GM18519 (cell line): ENCODE measurements around the gene SLX1B.
"Not testable (repeated sequence)": the region's sequence is repeated elsewhere in the genome, so short reads cannot be mapped to it uniquely, and the experiment has no call there.

Source experiments
- ATAC-seq: cut with Tn5 transposase; IDR thresholded peaks from one replicate; pipeline ENCODE4 v1.9.1; 2021; ENCODE audit warnings: mild to moderate bottlenecking, moderate library complexity; ENCODE audit not compliant: unreplicated experiment, low FRiP score

Gene SLX1B

DNA sequence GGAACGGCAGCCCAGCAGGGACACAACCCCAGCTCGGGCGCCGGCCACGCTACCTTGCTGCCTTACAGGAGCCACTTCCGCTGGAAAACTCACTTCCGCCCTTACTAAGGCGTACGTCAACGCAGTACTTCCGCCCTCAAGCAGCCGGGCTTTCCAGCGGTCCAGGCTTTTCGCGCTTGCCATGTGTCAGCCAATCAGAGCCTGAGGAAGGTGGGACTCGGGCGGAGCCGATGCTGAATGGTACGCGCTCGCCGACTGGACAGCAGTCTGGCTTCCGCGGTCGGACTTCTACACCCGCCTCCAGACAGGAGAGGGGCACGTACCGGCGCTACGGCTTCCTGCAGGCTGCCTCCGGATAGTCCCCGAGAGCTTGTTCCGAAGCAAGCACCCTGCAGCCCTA is at the start of gene SLX1B, which contains the start of gene BOLA2:
Gene SLX1B, plus strand, starts transcription at position 265 of the 400 bp plus-strand sequence.
Gene BOLA2, minus strand, starts transcription at position 83 of the 400 bp plus-strand sequence. CDS start 98 bp downstream, outside the sequence.
- peak; percentile 82 for ATAC-seq

DNA sequence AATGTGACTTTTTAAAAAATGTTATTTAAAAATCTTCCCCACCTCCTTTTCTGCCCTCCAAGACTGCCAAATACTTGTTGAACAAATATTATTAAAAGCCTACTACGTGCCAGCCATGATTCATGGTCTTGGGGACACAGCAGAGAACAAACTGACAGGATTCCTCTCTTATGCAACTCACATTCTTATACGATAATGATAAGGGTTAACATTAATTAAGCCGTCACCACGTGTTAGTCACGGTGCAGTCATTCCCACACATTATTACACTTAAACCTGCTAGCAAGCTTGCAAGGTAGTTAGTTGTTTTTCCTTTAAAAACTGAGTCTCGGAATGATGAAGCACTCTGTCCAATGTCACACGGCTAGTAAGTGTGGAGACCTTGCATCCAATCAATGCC is 49.1 kb upstream of the SLX1B start:
- not testable (repeated sequence) for ATAC-seq

DNA sequence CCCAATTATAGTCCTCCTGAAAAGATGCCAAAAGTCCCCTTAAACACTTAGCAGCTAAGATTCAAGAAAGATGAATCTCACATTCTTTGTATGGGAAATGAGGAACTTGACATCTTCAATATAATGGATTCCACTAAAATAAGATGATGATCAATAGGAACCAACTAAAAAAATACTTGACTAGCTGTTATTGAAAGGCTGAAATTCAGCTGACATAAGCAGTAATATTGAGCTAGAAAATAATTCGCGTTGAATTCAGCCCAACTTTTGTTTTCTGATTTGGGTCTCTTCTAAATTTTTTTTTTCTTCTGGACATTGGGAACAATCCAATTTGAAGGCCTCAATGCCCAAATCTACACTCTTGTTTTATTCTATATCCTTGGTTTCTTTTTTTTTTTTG is 30.7 kb upstream of the SLX1B start:
- not testable (repeated sequence) for ATAC-seq

DNA sequence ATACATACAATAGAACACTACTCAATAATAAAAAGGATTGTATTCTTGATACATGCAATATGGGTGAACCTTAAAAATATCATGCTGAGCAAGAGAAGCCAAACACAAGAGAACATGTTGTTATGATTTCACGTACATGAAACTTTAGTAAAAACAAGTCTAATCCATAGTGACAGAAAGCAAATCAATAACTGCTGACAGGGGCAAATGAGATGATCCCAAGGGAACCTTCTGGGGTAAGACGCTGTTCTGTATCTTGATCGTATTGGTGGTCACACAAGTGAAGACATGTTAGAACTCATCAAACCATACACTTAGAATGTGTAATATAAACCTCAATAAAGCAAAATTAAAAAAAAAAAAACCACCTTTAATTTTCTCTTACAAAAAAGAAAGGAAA is 28.9 kb upstream of the SLX1B start:
- not testable (repeated sequence) for ATAC-seq

DNA sequence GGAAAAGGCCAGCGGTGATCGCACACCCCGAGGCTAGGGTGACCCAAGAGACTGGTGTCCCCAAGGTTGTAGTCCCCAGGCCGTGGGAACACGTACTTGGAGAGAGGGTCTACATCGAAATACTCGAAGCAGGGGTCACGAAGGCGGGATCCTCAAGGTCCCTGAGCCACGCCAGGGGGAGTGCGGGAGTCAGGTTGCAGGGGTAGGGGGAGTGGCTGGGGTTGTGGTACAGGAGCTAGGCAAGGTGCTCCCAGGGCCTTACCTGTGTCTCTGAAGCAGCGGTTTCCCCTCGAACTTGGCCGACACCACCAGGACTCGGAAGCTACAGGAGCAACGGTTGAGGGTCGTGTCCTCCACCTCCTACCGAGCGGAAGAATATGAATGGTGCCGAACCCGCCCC is 579 bp upstream of the SLX1B start:
- ATAC-seq, result not testable (repeated sequence)

DNA sequence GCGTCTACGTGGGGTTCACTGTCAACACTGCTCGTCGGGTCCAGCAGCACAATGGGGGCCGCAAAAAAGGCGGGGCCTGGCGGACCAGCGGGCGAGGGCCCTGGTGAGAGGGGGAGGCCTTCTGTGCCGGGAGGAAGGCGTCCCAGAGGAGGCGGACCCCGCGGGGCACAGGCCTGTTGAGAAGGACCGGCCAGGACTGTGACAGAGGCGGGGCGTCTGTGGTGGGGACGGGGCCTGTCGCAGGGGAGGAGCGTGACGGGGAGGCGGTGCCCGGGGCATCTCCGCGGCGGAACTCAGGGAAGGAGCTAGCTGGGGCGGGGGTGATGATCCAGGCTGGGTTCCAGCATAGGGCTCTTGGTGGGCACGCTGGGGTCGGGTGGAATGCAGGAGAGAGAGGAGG is 495 bp downstream of the SLX1B start:
- peak; percentile 31 for ATAC-seq

DNA sequence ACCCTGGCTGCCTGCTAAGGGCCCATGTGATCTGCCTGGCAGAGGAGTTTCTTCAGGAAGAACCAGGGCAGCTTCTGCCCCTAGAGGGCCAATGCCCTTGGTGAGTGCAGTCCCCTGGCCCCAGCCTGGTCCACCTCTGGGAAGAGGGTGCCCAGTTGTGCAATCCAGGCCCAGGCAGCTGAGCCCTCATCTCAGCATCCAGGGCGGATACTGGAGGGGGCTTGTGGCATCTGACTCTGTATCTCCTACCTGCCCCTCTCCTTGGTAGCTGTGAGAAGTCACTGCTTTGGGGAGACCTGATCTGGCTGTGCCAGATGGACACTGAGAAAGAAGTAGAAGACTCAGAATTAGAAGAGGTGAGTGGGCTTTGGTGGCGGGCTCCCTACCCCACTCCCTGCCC is 3.3 kb downstream of the SLX1B start:
- ATAC-seq, result not testable (repeated sequence)

DNA sequence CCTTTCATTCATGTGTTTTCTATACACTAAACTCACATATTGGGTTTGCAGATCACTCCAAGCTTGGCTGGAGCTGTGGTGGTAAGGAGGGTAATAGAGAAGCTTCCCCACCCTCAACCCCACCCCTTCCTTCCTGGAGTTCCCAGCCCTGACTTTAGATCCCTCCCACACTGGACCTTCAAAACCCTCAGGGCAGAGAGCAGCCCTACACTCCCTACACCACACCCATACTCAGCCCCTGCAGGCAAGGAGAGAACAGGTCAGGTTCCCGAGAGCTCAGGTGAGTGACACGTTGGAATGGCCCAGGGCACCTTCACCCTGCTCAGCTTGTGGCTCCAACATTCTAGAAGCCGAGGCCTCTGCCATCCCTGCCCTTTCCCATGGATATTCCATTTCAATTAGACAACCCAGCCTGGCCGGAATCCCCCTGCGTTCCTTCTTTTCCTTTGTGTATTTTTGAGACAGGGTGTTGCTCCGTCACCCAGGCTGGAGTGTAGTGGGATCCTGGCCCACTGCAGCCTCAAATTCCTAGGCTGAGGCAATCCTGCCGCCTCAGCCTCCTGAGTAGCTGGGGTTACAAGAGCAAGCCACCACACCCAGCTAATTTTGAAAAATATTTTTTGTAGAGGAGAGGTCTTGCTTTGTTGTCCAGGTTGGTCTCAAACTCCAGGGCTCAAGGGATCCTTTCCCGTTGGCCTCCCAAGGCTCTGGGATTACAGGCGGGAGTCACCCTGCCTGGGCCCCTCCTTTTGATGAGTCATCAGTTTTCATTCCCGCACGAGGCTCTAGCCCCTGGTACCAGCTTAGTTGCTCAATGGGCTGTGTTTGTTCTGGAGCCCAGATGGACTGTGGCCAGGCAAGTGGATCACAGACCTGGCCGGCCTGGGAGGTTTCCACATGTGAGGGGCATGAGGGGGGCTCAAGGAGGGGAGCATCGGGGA is 5.6 kb downstream of the SLX1B start, which contains the start of gene SULT1A4:
Gene SULT1A4, plus strand, starts transcription at position 208 of the 941 bp plus-strand sequence. CDS start 1,473 bp downstream, outside the sequence.
- not testable (repeated sequence) for ATAC-seq

DNA sequence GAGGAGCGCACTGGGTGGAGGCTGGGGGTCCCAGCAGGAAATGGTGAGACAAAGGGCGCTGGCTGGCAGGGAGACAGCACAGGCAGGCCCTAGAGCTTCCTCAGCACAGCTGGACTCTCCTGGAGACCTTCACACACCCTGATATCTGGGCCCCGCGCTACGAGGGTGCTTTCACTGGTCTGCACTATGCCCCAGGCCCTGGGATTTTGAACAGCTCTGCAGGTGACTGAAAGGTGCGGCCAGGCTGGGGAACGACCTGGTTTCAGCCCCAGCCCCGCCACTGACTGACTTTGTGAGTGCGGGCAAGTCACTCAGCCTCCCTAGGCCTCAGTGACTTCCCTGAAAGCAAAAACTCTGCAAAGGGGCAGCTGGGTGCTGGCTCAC is 6.3 kb downstream of the SLX1B start:
- not testable (repeated sequence) for ATAC-seq

DNA sequence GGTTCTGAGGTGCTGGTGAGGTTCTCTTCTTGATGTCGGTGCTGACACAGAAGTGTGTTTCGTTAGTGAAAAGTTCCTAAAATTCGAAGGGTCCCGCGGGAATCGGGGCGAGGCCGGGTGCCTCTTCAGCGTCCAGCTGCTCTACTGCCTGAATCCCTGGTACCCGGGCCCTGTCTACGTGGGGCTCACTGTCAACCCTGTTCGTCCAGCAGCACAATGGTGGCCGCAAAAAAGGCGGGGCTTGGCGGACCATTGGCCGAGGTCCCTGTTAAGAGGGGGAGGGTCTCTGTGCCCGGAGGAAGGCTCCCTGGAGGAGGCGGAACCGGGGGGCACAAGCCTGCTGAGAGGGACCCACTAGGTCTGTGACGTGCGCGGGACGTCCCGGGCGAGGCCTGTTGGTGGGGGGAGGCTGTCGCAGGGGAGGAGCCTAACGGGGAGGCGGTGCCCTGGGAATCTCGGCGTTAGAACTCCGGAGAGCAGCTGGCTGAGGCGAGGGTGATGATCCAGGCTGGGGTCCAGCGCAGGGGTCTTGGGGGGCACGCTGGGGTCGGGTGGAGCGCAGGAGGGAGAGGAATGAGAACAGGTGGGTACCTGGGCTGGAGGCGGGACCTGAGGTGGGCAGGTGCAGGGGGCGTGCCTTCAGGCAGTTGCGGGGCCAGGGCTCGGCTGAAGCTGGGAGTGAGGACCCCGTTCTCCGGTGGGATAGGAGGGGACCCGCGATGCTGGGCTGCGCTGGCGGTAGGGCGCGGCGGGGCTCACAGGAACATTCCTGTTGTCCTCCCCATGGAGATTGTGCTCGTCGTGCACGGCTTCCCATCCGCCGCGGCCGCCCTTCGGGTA is 11.9 kb downstream of the SLX1B start:
- ATAC-seq, result not testable (repeated sequence)

DNA sequence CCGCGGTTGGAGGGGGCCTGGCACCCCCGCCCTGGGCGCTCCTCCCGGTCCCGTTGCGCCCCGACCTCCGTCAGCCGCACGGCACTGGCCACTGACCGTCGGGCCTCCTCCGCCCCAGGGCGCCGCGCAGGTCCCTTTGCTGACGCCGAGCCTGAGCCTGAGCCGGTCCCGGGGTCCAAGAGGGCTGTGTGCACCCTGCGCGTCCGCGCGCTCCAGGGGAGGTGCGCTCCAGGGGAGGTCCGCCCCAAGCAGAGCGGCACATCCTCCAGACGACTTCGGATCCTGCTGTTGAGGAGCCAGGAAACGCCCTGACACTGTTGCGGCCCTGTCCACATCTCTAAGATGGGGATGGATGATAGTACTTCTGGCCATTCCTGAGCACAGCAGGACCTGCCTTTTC is 12.6 kb downstream of the SLX1B start:
- not testable (repeated sequence) for ATAC-seq

DNA sequence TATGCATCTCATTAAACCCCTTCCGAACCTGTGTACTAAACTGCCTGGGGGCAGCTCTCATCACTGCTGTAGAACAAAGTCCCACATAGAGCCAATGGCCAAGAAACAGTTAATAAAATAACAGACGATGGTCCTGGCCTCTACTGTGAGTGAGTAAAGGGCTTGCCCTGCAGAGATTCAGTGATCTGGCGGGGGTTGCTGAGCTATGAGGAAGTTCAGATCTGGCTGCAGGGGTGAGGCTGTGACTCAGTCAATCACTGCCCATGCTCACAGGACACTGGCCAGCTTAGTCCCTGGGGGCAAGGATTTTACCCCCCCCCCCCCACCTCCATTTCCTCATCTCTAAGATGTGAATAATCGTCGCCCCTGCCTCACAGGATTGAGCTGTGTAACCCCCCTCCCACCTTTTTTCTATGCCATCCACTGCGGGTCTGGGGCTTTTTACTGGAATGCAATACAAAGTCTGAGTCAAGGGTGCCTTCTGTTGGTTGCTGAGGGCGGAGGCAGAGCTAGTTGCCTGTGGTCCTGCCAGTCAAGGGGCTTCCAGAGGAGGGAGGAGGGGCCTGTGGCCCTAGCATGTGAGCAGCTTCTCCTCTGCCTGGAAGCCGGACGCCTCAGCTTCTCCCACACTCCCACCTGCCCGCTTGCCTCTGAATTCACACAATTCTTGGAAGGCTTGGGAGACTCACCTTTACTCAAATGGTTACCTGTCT is 13.5 kb downstream of the SLX1B start:
- ATAC-seq, result not testable (repeated sequence)

DNA sequence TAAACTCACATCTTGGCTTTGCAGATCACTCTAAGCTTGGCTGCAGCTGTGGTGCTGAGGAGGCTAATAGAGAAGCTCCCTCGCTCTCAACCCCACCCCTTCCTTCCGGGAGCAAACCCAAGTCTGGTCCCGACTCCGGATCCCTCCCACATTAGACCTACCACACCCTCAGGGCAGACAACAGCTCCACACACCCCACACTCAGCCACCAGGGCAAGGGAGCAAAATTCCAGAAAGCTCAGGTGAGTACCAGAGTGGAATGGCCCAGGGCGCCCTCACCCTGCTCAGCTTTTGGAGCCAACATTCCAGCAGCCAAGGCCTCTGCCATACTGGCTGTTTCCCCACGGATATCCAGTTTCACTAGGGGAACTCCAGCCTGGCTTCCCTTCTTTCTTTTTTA is 15.3 kb downstream of the SLX1B start:
- not testable (repeated sequence) for ATAC-seq

DNA sequence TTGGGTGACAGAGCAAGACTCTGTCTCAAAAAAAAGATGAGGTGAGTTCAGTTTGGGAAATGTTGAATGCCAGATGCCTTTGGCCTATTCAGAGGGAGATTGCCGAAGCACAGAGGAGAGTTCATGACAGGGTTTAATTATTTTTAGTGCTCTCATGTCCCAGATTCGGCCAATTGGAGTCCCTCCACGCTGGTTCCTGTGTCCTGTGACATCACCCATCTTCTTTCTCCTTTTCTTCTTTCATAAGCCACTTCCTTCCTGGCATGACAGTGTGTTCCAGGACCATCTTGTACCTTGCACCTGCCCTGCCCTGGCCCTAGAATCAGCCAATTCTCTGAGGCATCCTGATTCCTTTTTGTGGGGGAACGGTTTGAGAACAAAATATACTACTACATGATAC is 17.7 kb downstream of the SLX1B start:
- ATAC-seq, result not testable (repeated sequence)

DNA sequence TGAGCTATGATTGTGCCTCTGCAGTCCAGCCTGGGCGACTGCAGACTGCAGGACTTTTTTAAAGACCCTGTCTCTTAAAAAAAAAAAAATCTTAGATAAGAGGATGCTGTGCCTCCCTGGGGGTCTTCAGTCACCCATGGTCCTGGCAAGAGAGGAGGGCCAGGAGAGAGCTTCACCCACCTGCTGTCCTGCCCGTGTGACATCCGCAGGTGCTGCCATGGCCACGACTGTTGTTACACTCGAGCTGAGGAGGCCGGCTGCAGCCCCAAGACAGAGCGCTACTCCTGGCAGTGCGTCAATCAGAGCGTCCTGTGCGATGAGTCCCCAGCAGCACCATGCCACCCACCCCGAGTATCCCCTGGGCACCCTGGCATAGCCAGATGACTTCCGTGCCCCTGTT is 27.9 kb downstream of the SLX1B start:
- ATAC-seq, result not testable (repeated sequence)

DNA sequence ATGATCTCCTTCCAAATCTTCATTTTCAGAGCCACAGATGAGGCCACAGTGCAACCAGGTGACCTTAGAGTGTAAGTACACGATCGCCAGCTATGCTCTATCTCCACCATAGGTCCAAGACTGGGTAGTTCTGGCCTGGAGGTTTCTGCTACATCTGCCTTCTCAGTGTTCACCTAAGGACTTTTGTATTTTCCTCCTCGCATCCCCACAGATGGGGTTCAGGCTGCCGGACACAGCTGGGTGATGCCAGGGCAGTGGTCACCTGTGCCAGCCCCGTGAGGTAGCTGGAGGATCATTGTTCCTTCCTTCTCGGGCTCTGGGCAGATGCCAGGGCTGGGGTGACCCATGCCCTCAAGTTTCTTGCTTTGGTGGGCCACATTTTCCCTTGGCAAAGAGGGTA is 52.0 kb downstream of the SLX1B start, which contains the start of gene NPIPB12:
Gene NPIPB12, minus strand, starts transcription at position 101 of the 400 bp plus-strand sequence.
- ATAC-seq, result not testable (repeated sequence)
